Esophagus muscularis mucosa (tissue), 4 donors: ENCODE results near the gene SLC5A5.
"Not testable (repeated sequence)": the region's sequence is repeated elsewhere in the genome, so short reads cannot be mapped to it uniquely, and the experiment has no call there.

Source experiments
- CTCF ChIP-seq, 3 experiments: fragments of 200-600 bp in 2 of 3; fragments of 450-650 bp in 1 of 3; sonication (generic) in 2 of 3; IDR thresholded peaks; one replicate each; pipeline ENCODE4 v1.5.1; 2017 to 2019; ENCODE audit warnings: antibody characterized with exemption in 3 of 3, mild to moderate bottlenecking in 2 of 3, moderate library complexity in 1 of 3
- EP300 ChIP-seq: sonication (generic); formaldehyde crosslinking; IDR thresholded peaks from one replicate; pipeline ENCODE4 v1.6.1; 2017; ENCODE audit warnings: antibody characterized with exemption
- POLR2A ChIP-seq: fragments of 450-650 bp; IDR thresholded peaks from one replicate; pipeline ENCODE4 v1.6.1; 2017; ENCODE audit warnings: antibody characterized with exemption, moderate library complexity, mild to moderate bottlenecking, low read depth
- POLR2AphosphoS5 ChIP-seq, 2 donors: sonication (generic); formaldehyde crosslinking; IDR thresholded peaks; one replicate each; pipeline ENCODE4 v1.6.1; 2017; ENCODE audit warnings: antibody characterized with exemption in 2 of 2

GRCh38 chr19:17887221-17887620 is 15.5 kb downstream of the SLC5A5 start:
- TF ChIP-seq EP300; CTCF (IDR thresholded peaks at IDR 0.05); POLR2AphosphoS5 (IDR thresholded peaks at IDR 0.05); POLR2A: not testable (repeated sequence)
